Measurements from ENCODE around the gene ZNF253. TPM values are rescaled to one million over a fixed set of nuclear protein-coding genes. Genes with fewer than 3 reads are reported as not detected.
A peak's percentile ranks its signal among the peaks of the same experiment; 100 is the strongest.
"Not testable (repeated sequence)": the region's sequence is repeated elsewhere in the genome, so short reads cannot be mapped to it uniquely, and the experiment has no call there.

Gene ZNF253
- 28.1 to 33.3 TPM (median 32.8 TPM) in 3 replicates for total RNA-seq

GRCh38 chr19:19865750-19866610, at the start of gene ZNF253:
TSS of gene ZNF253 (plus strand) at chr19:19865882. CDS start at chr19:19865997, 115 bp downstream.
- Mint-ChIP-seq H3K9me3 (no peaks in the 10 kb centered on the region), H3K4me3 (peak within 1 kb of the TSS; percentile 100), H3K36me3 (peaks cover 8% of the 10 kb centered on the region), H3K4me1 (peaks cover 20% of the 10 kb centered on the region), H3K27me3 (ENCODE audit: low read depth) (no peaks in the 10 kb centered on the region), H3K27ac (peak within 1 kb of the TSS; percentile 100)
- no peak for TF ChIP-seq CTCF (IDR thresholded peaks at IDR 0.05; ENCODE audit: unreplicated experiment)
- peak; percentile 89 to 94 for DNase-seq (ENCODE audit: low spot score in 2 of 2, unreplicated experiment in 2 of 2)

- DNase-seq (ENCODE audit: low spot score in 2 of 2, unreplicated experiment in 2 of 2), result no peak
- no peak overlapping the region for H3K27ac Mint-ChIP-seq
- peaks cover 55% of the 10 kb centered on the region for H3K36me3 Mint-ChIP-seq
- H3K9me3 Mint-ChIP-seq, result peaks cover 21% of the 10 kb centered on the region
- no peak overlapping the region for H3K4me3 Mint-ChIP-seq
- no peaks in the 10 kb centered on the region for H3K27me3 Mint-ChIP-seq (ENCODE audit: low read depth)
- no peak for TF ChIP-seq CTCF (IDR thresholded peaks at IDR 0.05; ENCODE audit: unreplicated experiment)
- no peaks in the 10 kb centered on the region for H3K4me1 Mint-ChIP-seq
Observed at GRCh38 chr19:19816679-19817078, 49.0 kb upstream of the ZNF253 start.

- no peak for DNase-seq (ENCODE audit: low spot score in 2 of 2, unreplicated experiment in 2 of 2)
- H3K27ac Mint-ChIP-seq, result no peak overlapping the region
- no peak for TF ChIP-seq CTCF (IDR thresholded peaks at IDR 0.05; ENCODE audit: unreplicated experiment)
- H3K4me3 Mint-ChIP-seq, result no peak overlapping the region
- H3K27me3 Mint-ChIP-seq (ENCODE audit: low read depth), result no peaks in the 10 kb centered on the region
- H3K9me3 Mint-ChIP-seq, result peaks cover 20% of the 10 kb centered on the region
- H3K36me3 Mint-ChIP-seq, result peaks cover 50% of the 10 kb centered on the region
- no peaks in the 10 kb centered on the region for H3K4me1 Mint-ChIP-seq
Observed at GRCh38 chr19:19817357-19817756, 48.3 kb upstream of the ZNF253 start.

GRCh38 chr19:19820774-19821320, 44.8 kb upstream of the ZNF253 start:
- Mint-ChIP-seq H3K27ac (peak overlapping the region; percentile 99), H3K9me3 (peaks cover 27% of the 10 kb centered on the region)

GRCh38 chr19:19821366-19821951, 44.2 kb upstream of the ZNF253 start, which contains the start of gene ZNF506:
TSS of gene ZNF506 (minus strand) at chr19:19821750. CDS start at chr19:19821603, 147 bp downstream.
- Mint-ChIP-seq H3K27me3 (ENCODE audit: low read depth) (no peaks in the 10 kb centered on the region), H3K9me3 (peaks cover 31% of the 10 kb centered on the region), H3K36me3 (peaks cover 46% of the 10 kb centered on the region), H3K4me3 (peak within 1 kb of the TSS; percentile 96), H3K27ac (peak within 1 kb of the TSS; percentile 99), H3K4me1 (no peaks in the 10 kb centered on the region)
- DNase-seq (ENCODE audit: low spot score in 2 of 2, unreplicated experiment in 2 of 2), result peak; percentile 79 to 87
- TF ChIP-seq CTCF (IDR thresholded peaks at IDR 0.05; ENCODE audit: unreplicated experiment), result no peak

More at GRCh38 chr19:19820774-19821320, 44.8 kb upstream of the ZNF253 start:
- H3K27me3 Mint-ChIP-seq (ENCODE audit: low read depth), result no peaks in the 10 kb centered on the region
- H3K4me3 Mint-ChIP-seq, result peak overlapping the region; percentile 96
- H3K4me1 Mint-ChIP-seq, result no peaks in the 10 kb centered on the region
- no peak for TF ChIP-seq CTCF (IDR thresholded peaks at IDR 0.05; ENCODE audit: unreplicated experiment)
- DNase-seq (ENCODE audit: low spot score in 2 of 2, unreplicated experiment in 2 of 2), result no peak
- H3K36me3 Mint-ChIP-seq, result peaks cover 43% of the 10 kb centered on the region

- peaks cover 49% of the 10 kb centered on the region for H3K36me3 Mint-ChIP-seq
- not testable (repeated sequence) for H3K27me3 Mint-ChIP-seq (ENCODE audit: low read depth); DNase-seq (ENCODE audit: low spot score in 2 of 2, unreplicated experiment in 2 of 2); H3K4me1 Mint-ChIP-seq
- peak overlapping the region; percentile 96 for H3K4me3 Mint-ChIP-seq
- peaks cover 36% of the 10 kb centered on the region for H3K9me3 Mint-ChIP-seq
- H3K27ac Mint-ChIP-seq, result peak overlapping the region; percentile 83
Observed at GRCh38 chr19:19821976-19822375, 43.7 kb upstream of the ZNF253 start.
